Natural killer cell (primary cell): ENCODE data around the gene TTLL9. TPM values are rescaled to one million over a fixed set of nuclear protein-coding genes. Genes with fewer than 3 reads are reported as not detected.

Experiments used
- ATAC-seq, 3 donors: fragments of 150-1000 bp in 2 of 3; fragments of 200-7000 bp in 1 of 3; cut with Tn5 transposase; 1 replicate in 1 of 3; 2 replicates in 2 of 3; pipeline ENCODE4 v1.10.0; 2021; ENCODE audit warnings: mild to moderate bottlenecking in 2 of 3, moderate library complexity in 2 of 3
- DNase-seq, 2 donors: peaks; one replicate each; pipeline versions ENCODE4 v3.0.0 to v3.0.0-alpha.2; 2013 to 2021; ENCODE audit warnings: mixed read lengths in 1 of 2
- H3K27ac ChIP-seq: one replicate; pipeline ENCODE4 v1.5.1; 2013; ENCODE audit warnings: mild to moderate bottlenecking, low read length
- H3K27me3 ChIP-seq: one replicate; pipeline ENCODE4 v1.6.1; 2013; ENCODE audit warnings: low read length; ENCODE audit not compliant: control insufficient read depth, insufficient read depth
- H3K36me3 ChIP-seq: one replicate; pipeline ENCODE4 v1.6.1; 2013; ENCODE audit warnings: low read length; ENCODE audit not compliant: control insufficient read depth, insufficient read depth
- H3K4me1 ChIP-seq: one replicate; pipeline ENCODE4 v1.6.1; 2013; ENCODE audit warnings: low read length; ENCODE audit not compliant: control insufficient read depth, insufficient read depth
- H3K4me3 ChIP-seq: one replicate; pipeline ENCODE4 v1.5.1; 2013; ENCODE audit warnings: low read length
- H3K9me3 ChIP-seq: one replicate; pipeline ENCODE4 v1.6.1; 2013; ENCODE audit warnings: low read length; ENCODE audit not compliant: control insufficient read depth, insufficient read depth
- H3K27ac Mint-ChIP-seq, 2 donors: one replicate each; pipeline ENCODE4 v1.8.0; 2022; ENCODE audit warnings: mild to moderate bottlenecking in 2 of 2, mixed read lengths in 2 of 2, moderate library complexity in 1 of 2
- H3K27me3 Mint-ChIP-seq, 2 donors: one replicate each; pipeline ENCODE4 v1.8.0; 2022; ENCODE audit warnings: low read depth in 2 of 2, mixed read lengths in 2 of 2
- H3K36me3 Mint-ChIP-seq: one replicate; pipeline ENCODE4 v1.8.0; 2022; ENCODE audit warnings: mixed read lengths
- H3K4me1 Mint-ChIP-seq, 2 donors: one replicate each; pipeline ENCODE4 v1.8.0; 2022; ENCODE audit warnings: mixed read lengths in 2 of 2
- H3K4me3 Mint-ChIP-seq: one replicate; pipeline ENCODE4 v1.8.0; 2022; ENCODE audit warnings: mild to moderate bottlenecking, moderate library complexity, mixed read lengths
- H3K9me3 Mint-ChIP-seq, 2 donors: one replicate each; pipeline ENCODE4 v1.8.0; 2022; ENCODE audit warnings: mixed read lengths in 2 of 2
- WGBS: methylation state at CpG from one replicate; pipeline ENCODE4 v1.1.7; 2013; ENCODE audit warnings: missing lambda C conversion rate; ENCODE audit not compliant: insufficient coverage; 5-methylcytosine and 5-hydroxymethylcytosine counted together
- intact Hi-C: fragments of 100-400 bp; cut with micrococcal nuclease; formaldehyde crosslinking; loops from one replicate; pipeline ENCODE4 v1.14.2; 2022
- total RNA-seq, 4 donors: library from RNA; stranded (reverse); fragments of 120-200 nt in 1 of 4; gene quantifications; one replicate each; pipeline versions ENCODE4 v1.2.3 to v1.2.4, GENCODE V29; 2013 to 2022
- TF ChIP-seq, protein P1 (sequence below): fragments of 200-600 bp; IDR thresholded peaks from one replicate; pipeline ENCODE4 v1.8.0; 2022; ENCODE audit warnings: antibody characterized with exemption

TTLL9 gene
- total RNA-seq, 3 donors from 2014 or later (not counting 1 experiment from before 2014, with no cell fraction given), result not detected

DNA sequence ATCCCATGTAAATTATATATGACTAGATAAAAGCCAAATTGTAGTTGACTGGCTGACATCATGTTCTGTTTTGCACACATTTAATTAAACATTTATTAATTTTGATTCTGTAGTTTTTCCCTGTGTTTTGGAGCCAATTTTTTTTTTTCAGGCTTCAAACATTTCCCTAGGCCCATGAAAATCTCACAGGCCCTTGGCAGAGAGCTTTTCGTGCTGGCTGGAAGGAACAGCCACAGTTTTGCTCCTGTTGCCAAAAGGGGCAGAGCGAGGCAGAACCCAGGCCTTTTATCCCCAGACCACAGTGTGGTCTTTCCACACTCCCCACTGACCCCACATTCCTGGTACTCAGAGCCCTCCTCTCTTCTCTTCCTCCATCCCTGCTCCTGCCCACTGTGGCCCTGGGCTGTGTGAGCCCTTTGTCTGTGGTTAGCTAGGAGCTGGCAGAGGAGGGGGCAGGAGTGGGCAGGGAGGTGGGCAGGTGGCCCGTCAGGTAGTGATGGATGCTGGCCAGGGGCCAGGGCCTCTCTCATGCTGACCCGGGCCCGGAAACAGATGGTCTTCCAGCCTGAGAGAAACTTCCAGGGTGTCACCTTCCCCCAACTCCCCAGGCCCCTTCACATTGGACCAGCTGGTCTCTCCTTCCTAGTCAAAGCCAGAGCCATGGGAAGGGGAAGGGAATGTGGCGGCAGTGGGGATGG, 120.4 kb downstream of the TTLL9 start:
- Histone ChIP-seq H3K36me3 (no peaks in the 10 kb centered on the region), H3K27ac (no peak overlapping the region), H3K4me3 (no peak overlapping the region), H3K9me3 (no peaks in the 10 kb centered on the region), H3K4me1 (no peaks in the 10 kb centered on the region), H3K27me3 (peaks cover 3% of the 10 kb centered on the region)
- TF ChIP-seq, protein P1, sequence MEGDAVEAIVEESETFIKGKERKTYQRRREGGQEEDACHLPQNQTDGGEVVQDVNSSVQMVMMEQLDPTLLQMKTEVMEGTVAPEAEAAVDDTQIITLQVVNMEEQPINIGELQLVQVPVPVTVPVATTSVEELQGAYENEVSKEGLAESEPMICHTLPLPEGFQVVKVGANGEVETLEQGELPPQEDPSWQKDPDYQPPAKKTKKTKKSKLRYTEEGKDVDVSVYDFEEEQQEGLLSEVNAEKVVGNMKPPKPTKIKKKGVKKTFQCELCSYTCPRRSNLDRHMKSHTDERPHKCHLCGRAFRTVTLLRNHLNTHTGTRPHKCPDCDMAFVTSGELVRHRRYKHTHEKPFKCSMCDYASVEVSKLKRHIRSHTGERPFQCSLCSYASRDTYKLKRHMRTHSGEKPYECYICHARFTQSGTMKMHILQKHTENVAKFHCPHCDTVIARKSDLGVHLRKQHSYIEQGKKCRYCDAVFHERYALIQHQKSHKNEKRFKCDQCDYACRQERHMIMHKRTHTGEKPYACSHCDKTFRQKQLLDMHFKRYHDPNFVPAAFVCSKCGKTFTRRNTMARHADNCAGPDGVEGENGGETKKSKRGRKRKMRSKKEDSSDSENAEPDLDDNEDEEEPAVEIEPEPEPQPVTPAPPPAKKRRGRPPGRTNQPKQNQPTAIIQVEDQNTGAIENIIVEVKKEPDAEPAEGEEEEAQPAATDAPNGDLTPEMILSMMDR, result no peak
- no peak for ATAC-seq
- H3K4me3 Mint-ChIP-seq, result no peak overlapping the region
- H3K4me1 Mint-ChIP-seq, result no peaks in the 10 kb centered on the region
- H3K36me3 Mint-ChIP-seq, result no peaks in the 10 kb centered on the region
- DNase-seq, result no peak
- peaks cover 18 to 24% of the 10 kb centered on the region in 2 donors for H3K27me3 Mint-ChIP-seq
- WGBS, result 59% methylated on average over 5 of the region's 6 CpGs
- intact Hi-C loops, result no loop called here
- no peak overlapping the region for H3K27ac Mint-ChIP-seq
- H3K9me3 Mint-ChIP-seq, result no peaks in the 10 kb centered on the region

DNA sequence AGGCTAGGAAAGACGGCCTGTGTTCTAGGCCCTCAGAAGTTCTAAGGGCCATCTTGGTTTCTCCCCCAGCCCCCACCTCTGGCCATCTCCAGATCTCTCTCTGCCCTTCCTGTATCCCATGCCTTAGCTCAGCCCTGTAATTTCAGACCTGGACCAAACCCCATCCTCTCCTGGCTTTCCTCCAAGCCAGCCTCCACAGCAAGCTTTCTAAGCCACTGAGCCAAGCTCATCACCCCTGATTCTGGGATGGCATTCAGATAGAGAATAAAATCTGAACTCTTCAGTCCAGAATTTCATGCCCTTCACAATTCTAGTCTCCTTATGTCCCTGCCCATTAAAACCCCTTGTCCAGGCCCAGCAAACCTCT, 120.9 kb downstream of the TTLL9 start:
- intact Hi-C loops, result no loop called here

DNA sequence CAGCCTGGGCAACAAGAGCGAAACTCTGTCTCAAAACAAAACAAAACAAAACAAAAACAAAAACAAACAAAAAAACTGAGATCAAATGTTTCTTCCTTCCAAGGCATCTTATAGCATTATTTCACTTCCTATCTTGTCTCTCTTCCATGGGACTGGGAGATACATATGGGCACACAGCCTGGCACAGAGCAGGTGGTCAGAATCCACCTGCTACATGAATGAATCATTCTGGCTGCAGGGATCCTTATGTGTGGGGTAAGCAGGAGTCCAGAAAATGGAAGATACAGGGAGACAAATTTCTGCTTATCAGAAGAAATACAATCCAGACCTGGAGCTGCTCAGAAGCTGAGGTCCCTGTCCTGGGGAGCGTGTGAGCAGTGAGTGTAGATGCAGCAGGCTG, 121.7 kb downstream of the TTLL9 start:
- peaks cover 3% of the 10 kb centered on the region for H3K27me3 ChIP-seq
- no peaks in the 10 kb centered on the region for H3K9me3 ChIP-seq
- no peak overlapping the region for H3K27ac ChIP-seq
- ATAC-seq (no peak), DNase-seq (no peak)
- H3K4me1 Mint-ChIP-seq, result no peaks in the 10 kb centered on the region
- TF ChIP-seq, protein P1, result no peak
- H3K36me3 Mint-ChIP-seq, result no peaks in the 10 kb centered on the region
- H3K4me3 ChIP-seq, result no peak overlapping the region
- H3K27ac Mint-ChIP-seq, result no peak overlapping the region
- H3K27me3 Mint-ChIP-seq, result peaks cover 29 to 31% of the 10 kb centered on the region in 2 donors
- 85% methylated on average over 2 of the region's 2 CpGs for whole genome bisulfite sequencing
- H3K4me3 Mint-ChIP-seq, result no peak overlapping the region
- intact Hi-C loops, result no loop called here
- H3K36me3 ChIP-seq, result no peaks in the 10 kb centered on the region
- no peaks in the 10 kb centered on the region for H3K4me1 ChIP-seq
- no peaks in the 10 kb centered on the region for H3K9me3 Mint-ChIP-seq

More for the DNA sequence above, 120.9 kb downstream of the TTLL9 start:
- peaks cover 3% of the 10 kb centered on the region for H3K27me3 ChIP-seq
- H3K9me3 ChIP-seq, result no peaks in the 10 kb centered on the region
- H3K4me1 Mint-ChIP-seq, result no peaks in the 10 kb centered on the region
- no CpG with 5 or more reads among the region's 1 CpG for WGBS
- H3K4me3 ChIP-seq, result no peak overlapping the region
- no peaks in the 10 kb centered on the region for H3K36me3 Mint-ChIP-seq
- ATAC-seq (no peak), DNase-seq (no peak)
- H3K27ac ChIP-seq, result no peak overlapping the region
- no peaks in the 10 kb centered on the region for H3K36me3 ChIP-seq
- TF ChIP-seq, protein P1, result no peak
- H3K27ac Mint-ChIP-seq, result no peak overlapping the region
- H3K4me1 ChIP-seq, result no peaks in the 10 kb centered on the region
- peaks cover 22 to 24% of the 10 kb centered on the region in 2 donors for H3K27me3 Mint-ChIP-seq
- H3K9me3 Mint-ChIP-seq, result no peaks in the 10 kb centered on the region
- no peak overlapping the region for H3K4me3 Mint-ChIP-seq

Other genes with a start within 250 kb of the TTLL9 start
- not detected for gene COX4I2, start 232.7 kb upstream of the TTLL9 start, total RNA-seq
- 10 to 100 TPM; 67.4 to 92.6 (median 78.6) TPM for gene BCL2L1, start 147.8 kb upstream of the TTLL9 start, total RNA-seq
- gene TPX2, start 131.3 kb upstream of the TTLL9 start, total RNA-seq, result 1 to 10 TPM; 2.2 to 4.2 (median 2.2) TPM
- under 1 TPM in 1 of 3 donors, not detected in 2; 0.12 TPM for gene MYLK2, start 51.3 kb upstream of the TTLL9 start, total RNA-seq
- gene FOXS1, start 25.0 kb upstream of the TTLL9 start, total RNA-seq, result not detected
- not detected for gene DUSP15, start 107 bp upstream of the TTLL9 start, total RNA-seq
- gene PDRG1, start 81.4 kb downstream of the TTLL9 start, total RNA-seq, result 10 to 100 TPM in 2 of 3 donors, 1 to 10 TPM in 1; 9.0 to 12.8 (median 10.4) TPM
- not detected for gene XKR7, start 97.5 kb downstream of the TTLL9 start, total RNA-seq
- not detected for gene CCM2L, start 139.8 kb downstream of the TTLL9 start, total RNA-seq
- 10 to 100 TPM in 2 of 3 donors, 1 to 10 TPM in 1; 6.3 to 31.6 (median 12.4) TPM for gene HCK, start 181.6 kb downstream of the TTLL9 start, total RNA-seq
- 10 to 100 TPM; 35.8 to 42.8 (median 41.2) TPM for gene TM9SF4, start 239.1 kb downstream of the TTLL9 start, total RNA-seq